GM12801 (cell line): ENCODE results near the gene TMEM95.

Experiments used
- CTCF ChIP-seq: IDR thresholded peaks from one replicate; pipeline ENCODE4 v1.5.1; 2011; ENCODE audit warnings: control low read depth; ENCODE audit not compliant: insufficient read length; ENCODE audit errors: extremely low read depth

TMEM95 gene

GRCh38 chr17:7355053-7355452 lies at the start of gene TMEM95:
TSS of gene TMEM95 (plus strand) at chr17:7355156. CDS start at chr17:7355205, 49 bp downstream.
- no peak for TF ChIP-seq CTCF

- TF ChIP-seq CTCF, result no peak
Measured at GRCh38 chr17:7306911-7307685, 47.9 kb upstream of the TMEM95 start, which contains the start of gene EIF5A. TSS of gene EIF5A (plus strand) at chr17:7307628. CDS start at chr17:7309636, 2,008 bp downstream.

GRCh38 chr17:7307686-7308624 lies 47.0 kb upstream of the TMEM95 start:
- TF ChIP-seq CTCF, result no peak

GRCh38 chr17:7308625-7309433 lies 46.1 kb upstream of the TMEM95 start:
- no peak for TF ChIP-seq CTCF

GRCh38 chr17:7309628-7310027 lies 45.3 kb upstream of the TMEM95 start:
- TF ChIP-seq CTCF, result no peak

- no peak for TF ChIP-seq CTCF
Measured at GRCh38 chr17:7311110-7311705, 43.7 kb upstream of the TMEM95 start.
